SU-DHL-6 (cell line): ENCODE data around the gene SH3BP5L.
"Not testable (repeated sequence)": the region's sequence is repeated elsewhere in the genome, so short reads cannot be mapped to it uniquely, and the experiment has no call there.

Experiments
- H2AFZ ChIP-seq: fragments of 200-600 bp; sonication (generic); 2 replicates; pipeline ENCODE4 v1.6.1; 2014; ENCODE audit warnings: low read depth, mild to moderate bottlenecking, moderate library complexity, mixed read lengths, antibody characterized with exemption, low read length; ENCODE audit not compliant: severe bottlenecking
- H3F3A ChIP-seq: fragments of 200-600 bp; shearing (Covaris generic); 2 replicates; pipeline ENCODE4 v1.6.0; 2016; ENCODE audit warnings: antibody characterized with exemption, mild to moderate bottlenecking; ENCODE audit not compliant: insufficient read depth
- H3K27ac ChIP-seq: fragments of 200-600 bp; sonication (generic); 2 replicates; pipeline ENCODE4 v1.5.1; 2016; ENCODE audit warnings: low read depth, mild to moderate bottlenecking, low read length, moderate library complexity, mixed read lengths
- H3K27me3 ChIP-seq: fragments of 200-600 bp; sonication (generic), shearing (Covaris generic); 2 replicates; pipeline ENCODE4 v1.6.0; 2014; ENCODE audit warnings: mild to moderate bottlenecking, low read length
- H3K36me3 ChIP-seq: fragments of 200-600 bp; sonication (generic); 2 replicates; pipeline ENCODE4 v1.6.1; 2014; ENCODE audit warnings: mild to moderate bottlenecking, low read length, mixed read lengths
- H3K4me2 ChIP-seq: fragments of 300-600, 200-600 bp; shearing (Covaris generic), sonication (generic); 2 replicates; pipeline ENCODE4 v1.6.0; 2014; ENCODE audit warnings: low read length, low read depth, mild to moderate bottlenecking; ENCODE audit not compliant: poor library complexity, severe bottlenecking
- H3K4me3 ChIP-seq: fragments of 200-600 bp; sonication (generic); 2 replicates; pipeline ENCODE4 v1.5.1; 2014; ENCODE audit warnings: antibody characterized with exemption, low read length, mild to moderate bottlenecking, mixed read lengths; ENCODE audit not compliant: insufficient read depth, poor library complexity, severe bottlenecking
- H3K79me2 ChIP-seq: fragments of 200-600 bp; sonication (generic); 2 replicates; pipeline ENCODE4 v1.6.1; 2014; ENCODE audit warnings: mild to moderate bottlenecking, low read length, moderate library complexity; ENCODE audit not compliant: insufficient read depth
- H3K9ac ChIP-seq: fragments of 200-600 bp; sonication (generic); 2 replicates; pipeline ENCODE4 v1.7.0; 2014; ENCODE audit warnings: mild to moderate bottlenecking, low read length
- H3K9me2 ChIP-seq: fragments of 200-600 bp; sonication (generic); replicated peaks from 2 replicates; pipeline ENCODE4 v1.6.1; 2014; ENCODE audit warnings: low read length; ENCODE audit not compliant: insufficient read depth
- H3K9me3 ChIP-seq: fragments of 200-600 bp; sonication (generic); 2 replicates; pipeline ENCODE4 v1.6.1; 2014; ENCODE audit warnings: low read length, mixed read lengths; ENCODE audit not compliant: insufficient read depth
- H4K20me1 ChIP-seq: fragments of 200-600 bp; sonication (generic); 2 replicates; pipeline ENCODE4 v1.6.1; 2014; ENCODE audit warnings: low read depth, mild to moderate bottlenecking, antibody characterized with exemption, low read length, moderate library complexity, mixed read lengths
- EZH2phosphoT487 ChIP-seq: fragments of 200-600 bp; sonication (generic), shearing (Covaris generic); conservative IDR thresholded peaks from 2 replicates; pipeline ENCODE4 v1.6.1; 2018; ENCODE audit warnings: mild to moderate bottlenecking, antibody characterized with exemption, low read length, moderate library complexity, mixed read lengths
- TF ChIP-seq, protein P1 (sequence below): fragments of 200-600 bp; sonication (generic); IDR thresholded peaks from one replicate; pipeline ENCODE4 v1.5.1; 2017; ENCODE audit warnings: antibody characterized with exemption, mild to moderate bottlenecking, low read length, moderate library complexity; ENCODE audit not compliant: insufficient read depth, poor library complexity, severe bottlenecking

SH3BP5L gene

DNA sequence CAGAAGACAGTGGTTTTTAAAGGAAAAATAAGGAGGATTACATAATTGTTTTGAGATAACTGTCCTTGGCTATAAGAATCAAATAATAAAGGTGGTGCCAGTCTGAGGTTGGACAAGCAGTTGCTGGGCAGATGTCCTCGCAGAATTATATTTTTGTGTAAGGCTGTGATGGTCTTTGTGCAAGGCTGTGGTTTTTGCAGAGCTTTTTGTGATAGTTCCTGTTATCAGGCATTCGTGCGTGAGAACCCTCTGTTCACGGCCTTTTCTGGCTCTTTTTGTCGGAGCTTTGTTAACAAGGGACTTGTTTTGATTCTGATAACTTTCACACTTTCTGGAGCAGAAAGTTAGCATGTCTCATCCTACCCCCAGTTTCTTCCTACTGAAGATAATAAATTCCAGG is 33.4 kb downstream of the SH3BP5L start:
- TF ChIP-seq, protein P1, sequence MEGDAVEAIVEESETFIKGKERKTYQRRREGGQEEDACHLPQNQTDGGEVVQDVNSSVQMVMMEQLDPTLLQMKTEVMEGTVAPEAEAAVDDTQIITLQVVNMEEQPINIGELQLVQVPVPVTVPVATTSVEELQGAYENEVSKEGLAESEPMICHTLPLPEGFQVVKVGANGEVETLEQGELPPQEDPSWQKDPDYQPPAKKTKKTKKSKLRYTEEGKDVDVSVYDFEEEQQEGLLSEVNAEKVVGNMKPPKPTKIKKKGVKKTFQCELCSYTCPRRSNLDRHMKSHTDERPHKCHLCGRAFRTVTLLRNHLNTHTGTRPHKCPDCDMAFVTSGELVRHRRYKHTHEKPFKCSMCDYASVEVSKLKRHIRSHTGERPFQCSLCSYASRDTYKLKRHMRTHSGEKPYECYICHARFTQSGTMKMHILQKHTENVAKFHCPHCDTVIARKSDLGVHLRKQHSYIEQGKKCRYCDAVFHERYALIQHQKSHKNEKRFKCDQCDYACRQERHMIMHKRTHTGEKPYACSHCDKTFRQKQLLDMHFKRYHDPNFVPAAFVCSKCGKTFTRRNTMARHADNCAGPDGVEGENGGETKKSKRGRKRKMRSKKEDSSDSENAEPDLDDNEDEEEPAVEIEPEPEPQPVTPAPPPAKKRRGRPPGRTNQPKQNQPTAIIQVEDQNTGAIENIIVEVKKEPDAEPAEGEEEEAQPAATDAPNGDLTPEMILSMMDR: no peak
- TF ChIP-seq EZH2phosphoT487: no peak
- no peak overlapping the region for H3K4me2 ChIP-seq

DNA sequence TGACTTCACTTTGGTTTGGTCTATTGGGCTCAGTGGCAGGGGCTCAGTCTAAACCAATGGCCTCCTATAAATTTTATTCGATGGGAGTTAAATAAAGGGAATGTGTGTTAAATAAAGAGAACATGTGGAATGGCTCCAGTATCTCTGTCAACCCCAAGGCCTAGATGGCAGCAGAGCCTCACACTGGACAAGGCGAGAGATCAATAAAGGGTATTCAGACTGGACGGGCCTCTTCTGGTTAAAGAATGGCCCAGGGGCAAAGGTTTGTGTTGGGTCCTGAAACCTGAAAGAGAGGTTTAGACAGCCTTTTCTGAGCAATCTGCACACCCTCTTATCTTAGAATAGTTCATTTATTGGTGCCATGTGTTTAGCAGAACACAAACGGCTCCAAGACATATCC is 34.7 kb downstream of the SH3BP5L start:
- Histone ChIP-seq H3K27ac (no peak overlapping the region), H3K9me3 (no peaks in the 10 kb centered on the region), H3F3A (no peaks in the 10 kb centered on the region), H4K20me1 (no peaks in the 10 kb centered on the region), H3K9me2 (no peaks in the 10 kb centered on the region), H2AFZ (no peak overlapping the region), H3K27me3 (no peaks in the 10 kb centered on the region), H3K79me2 (no peaks in the 10 kb centered on the region), H3K9ac (no peak overlapping the region), H3K4me2 (no peak overlapping the region), H3K36me3 (no peaks in the 10 kb centered on the region), H3K4me3 (no peak overlapping the region)
- TF ChIP-seq EZH2phosphoT487: no peak
- TF ChIP-seq, protein P1: no peak

More for the DNA sequence above, 33.4 kb downstream of the SH3BP5L start:
- H3K27ac ChIP-seq: no peak overlapping the region
- H3K4me3 ChIP-seq: no peak overlapping the region
- H3K9me3 ChIP-seq: no peaks in the 10 kb centered on the region
- no peak overlapping the region for H3K9ac ChIP-seq
- no peak overlapping the region for H2AFZ ChIP-seq
- no peaks in the 10 kb centered on the region for H3K79me2 ChIP-seq
- H3K36me3 ChIP-seq: no peaks in the 10 kb centered on the region
- H4K20me1 ChIP-seq: no peaks in the 10 kb centered on the region
- H3K9me2 ChIP-seq: no peaks in the 10 kb centered on the region
- H3K27me3 ChIP-seq: no peaks in the 10 kb centered on the region
- no peaks in the 10 kb centered on the region for H3F3A ChIP-seq

DNA sequence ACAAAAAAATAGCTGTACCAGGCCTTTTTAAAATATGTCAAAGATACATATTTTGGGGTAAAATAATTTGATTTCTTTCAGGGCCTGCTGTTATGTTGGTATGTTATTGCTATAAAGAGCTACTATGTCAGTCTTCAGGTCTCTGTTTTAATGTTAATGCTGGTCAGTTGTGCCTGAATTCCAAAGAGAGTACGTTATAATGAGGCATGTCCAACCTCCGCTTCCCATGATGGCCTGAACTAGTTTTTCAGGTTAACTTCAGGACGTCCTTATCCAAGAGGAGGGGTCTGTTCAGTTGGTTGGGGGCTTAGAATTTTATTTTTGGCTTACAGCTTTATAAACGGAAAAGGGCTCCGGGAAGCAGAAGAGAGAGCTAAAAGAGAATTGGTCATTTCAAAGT is 35.3 kb downstream of the SH3BP5L start:
- no peaks in the 10 kb centered on the region for H3F3A ChIP-seq
- no peaks in the 10 kb centered on the region for H3K9me2 ChIP-seq
- H3K4me2 ChIP-seq: no peak overlapping the region
- no peak overlapping the region for H3K9ac ChIP-seq
- no peak overlapping the region for H2AFZ ChIP-seq
- H3K79me2 ChIP-seq: no peaks in the 10 kb centered on the region
- no peaks in the 10 kb centered on the region for H3K27me3 ChIP-seq
- no peaks in the 10 kb centered on the region for H3K9me3 ChIP-seq
- no peak for TF ChIP-seq EZH2phosphoT487
- TF ChIP-seq, protein P1: no peak
- H4K20me1 ChIP-seq: no peaks in the 10 kb centered on the region
- no peak overlapping the region for H3K27ac ChIP-seq
- H3K4me3 ChIP-seq: no peak overlapping the region
- H3K36me3 ChIP-seq: no peaks in the 10 kb centered on the region

DNA sequence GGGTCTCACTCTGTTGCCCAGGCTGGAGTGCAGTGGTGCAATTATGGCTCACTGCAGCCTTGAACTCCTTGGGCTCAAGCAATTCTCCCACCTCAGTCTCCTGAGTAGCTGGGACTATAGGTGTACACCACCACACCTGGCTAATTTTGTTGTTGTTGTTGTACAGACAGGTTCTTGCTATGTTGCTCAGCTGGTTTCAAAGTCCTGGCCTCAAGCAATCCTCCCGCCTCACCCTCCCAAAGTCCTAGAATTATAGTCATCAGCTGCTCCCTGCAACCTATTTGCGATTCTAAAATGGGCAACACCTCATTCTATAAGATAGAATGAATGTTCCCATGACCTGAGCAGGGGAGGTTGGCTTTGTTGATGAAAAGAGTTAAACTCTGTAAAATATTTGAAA is 36.4 kb downstream of the SH3BP5L start:
- not testable (repeated sequence) for H4K20me1 ChIP-seq, H2AFZ ChIP-seq, H3K27me3 ChIP-seq, H3K4me3 ChIP-seq, H3K9me2 ChIP-seq, H3K27ac ChIP-seq, H3K36me3 ChIP-seq, H3K9me3 ChIP-seq, H3K79me2 ChIP-seq, H3K9ac ChIP-seq, H3F3A ChIP-seq, H3K4me2 ChIP-seq
